CD4-positive, CD25-positive, alpha-beta regulatory T cell (primary cell): Measurements from ENCODE around the gene MICU1. TPM values are rescaled to one million over a fixed set of nuclear protein-coding genes. Genes with fewer than 3 reads are reported as not detected.
"Not testable (repeated sequence)": the region's sequence is repeated elsewhere in the genome, so short reads cannot be mapped to it uniquely, and the experiment has no call there.

Source experiments
- ATAC-seq, 2 donors: fragments of 150-1000 bp; cut with Tn5 transposase; one replicate each; pipeline ENCODE4 v1.10.0; 2021; ENCODE audit warnings: low read depth in 2 of 2, moderate number of reproducible peaks in 2 of 2, moderate library complexity in 1 of 2
- DNase-seq, 3 donors: peaks; one replicate each; pipeline versions ENCODE4 v3.0.0 to v3.0.0-alpha.2; 2012 to 2022; ENCODE audit warnings: mixed read lengths in 1 of 3
- H3K27ac ChIP-seq: one replicate; pipeline ENCODE4 v1.7.0; 2013; ENCODE audit warnings: mild to moderate bottlenecking, low read length; ENCODE audit not compliant: insufficient read depth, poor library complexity, severe bottlenecking
- H3K27me3 ChIP-seq: one replicate; pipeline ENCODE4 v1.7.0; 2013; ENCODE audit warnings: low read length; ENCODE audit not compliant: control insufficient read depth, insufficient read depth
- H3K36me3 ChIP-seq: one replicate; pipeline ENCODE4 v1.7.0; 2013; ENCODE audit warnings: mild to moderate bottlenecking, low read length, moderate library complexity; ENCODE audit not compliant: control insufficient read depth, insufficient read depth
- H3K4me1 ChIP-seq: 2 replicates; pipeline ENCODE4 v1.7.0; 2013; ENCODE audit warnings: mild to moderate bottlenecking, low read length; ENCODE audit not compliant: insufficient read depth, control insufficient read depth, poor library complexity, severe bottlenecking
- H3K4me3 ChIP-seq: one replicate; pipeline ENCODE4 v1.7.0; 2013; ENCODE audit warnings: low read depth, mild to moderate bottlenecking, low read length, moderate library complexity
- H3K9me3 ChIP-seq, 2 experiments: 1 replicate in 1 of 2; 2 replicates in 1 of 2; pipeline ENCODE4 v1.7.0; 2013; ENCODE audit warnings: low read length in 2 of 2, mild to moderate bottlenecking in 1 of 2, moderate library complexity in 1 of 2; ENCODE audit not compliant: control insufficient read depth in 2 of 2
- H3K27ac Mint-ChIP-seq, 3 donors: one replicate each; pipeline ENCODE4 v1.8.0; 2020 to 2022; ENCODE audit warnings: mild to moderate bottlenecking in 3 of 3, mixed read lengths in 3 of 3, moderate library complexity in 2 of 3
- H3K27me3 Mint-ChIP-seq: one replicate; pipeline ENCODE4 v1.8.0; 2022; ENCODE audit warnings: mild to moderate bottlenecking, mixed read lengths
- H3K36me3 Mint-ChIP-seq: one replicate; pipeline ENCODE4 v1.8.0; 2020; ENCODE audit warnings: mixed read lengths
- H3K4me1 Mint-ChIP-seq, 4 donors: one replicate each; pipeline ENCODE4 v1.8.0; 2020 to 2022; ENCODE audit warnings: mixed read lengths in 4 of 4, mild to moderate bottlenecking in 1 of 4
- H3K4me3 Mint-ChIP-seq, 4 donors: one replicate each; pipeline ENCODE4 v1.8.0; 2020 to 2022; ENCODE audit warnings: mild to moderate bottlenecking in 4 of 4, mixed read lengths in 4 of 4, moderate library complexity in 3 of 4
- H3K9me3 Mint-ChIP-seq, 7 donors: one replicate each; pipeline ENCODE4 v1.8.0; 2020 to 2022; ENCODE audit warnings: mixed read lengths in 7 of 7, mild to moderate bottlenecking in 3 of 7, moderate library complexity in 2 of 7
- polyA plus RNA-seq, 4 donors: library from polyadenylated mRNA; unstranded; fragments of 300-500 nt; fragmentation: Illumina TruSeq; gene quantifications; one replicate each; pipeline ENCODE4 v1.2.3, GENCODE V29; 2021
- total RNA-seq: library from RNA; stranded (reverse); gene quantifications from one replicate; pipeline ENCODE4 v1.2.3, GENCODE V29; 2022

MICU1 gene
- total and polyA plus RNA-seq, 5 donors from 2014 or later = 20.2 to 29.6 (median 26.5) TPM

DNA sequence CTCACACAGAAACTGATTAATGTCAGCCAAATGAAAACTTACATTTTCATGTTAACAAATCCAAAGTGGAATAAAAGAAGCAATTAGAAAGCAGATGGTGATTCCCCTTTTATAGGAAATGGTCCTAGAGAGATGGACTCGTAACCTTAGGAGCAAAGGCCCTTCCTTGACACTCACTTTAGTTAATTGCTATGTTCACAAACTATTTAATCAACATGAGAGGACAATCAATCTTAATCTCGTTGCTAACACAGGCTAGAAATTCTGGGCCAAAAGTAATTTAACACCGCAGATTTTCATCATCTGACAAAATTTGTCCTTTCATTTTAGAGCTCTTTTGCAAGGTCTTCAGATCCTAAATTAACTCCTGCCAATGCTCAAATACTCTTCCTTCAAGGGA is 207.2 kb downstream of the MICU1 start:
- no peaks in the 10 kb centered on the region for H3K27me3 Mint-ChIP-seq
- H3K4me1 Mint-ChIP-seq = no peaks in the 10 kb centered on the region
- Histone ChIP-seq H3K36me3 (peaks cover 20% of the 10 kb centered on the region), H3K4me1 (no peaks in the 10 kb centered on the region), H3K27me3 (no peaks in the 10 kb centered on the region), H3K9me3 (no peaks in the 10 kb centered on the region), H3K4me3 (no peak overlapping the region), H3K27ac (no peak overlapping the region)
- no peak overlapping the region for H3K4me3 Mint-ChIP-seq
- ATAC-seq (no peak), DNase-seq (no peak)
- H3K9me3 Mint-ChIP-seq = peaks cover 0 to 11% (median 4%) of the 10 kb centered on the region in 7 donors
- H3K36me3 Mint-ChIP-seq = peaks cover 50% of the 10 kb centered on the region
- H3K27ac Mint-ChIP-seq = no peak overlapping the region

- Histone ChIP-seq H3K4me1 (no peaks in the 10 kb centered on the region), H3K27me3 (no peaks in the 10 kb centered on the region), H3K9me3 (no peaks in the 10 kb centered on the region), H3K4me3 (no peak overlapping the region), H3K36me3 (peaks cover 15% of the 10 kb centered on the region), H3K27ac (no peak overlapping the region)
- Mint-ChIP-seq H3K4me3 (no peak overlapping the region), H3K36me3 (peaks cover 44% of the 10 kb centered on the region), H3K27me3 (no peaks in the 10 kb centered on the region), H3K4me1 (no peaks in the 10 kb centered on the region), H3K27ac (no peak overlapping the region), H3K9me3 (peaks cover 0 to 11% (median 3%) of the 10 kb centered on the region in 7 donors)
- DNase-seq (no peak), ATAC-seq (no peak)
Measured at GRCh38 chr10:72417971-72418370, 207.9 kb downstream of the MICU1 start.

DNA sequence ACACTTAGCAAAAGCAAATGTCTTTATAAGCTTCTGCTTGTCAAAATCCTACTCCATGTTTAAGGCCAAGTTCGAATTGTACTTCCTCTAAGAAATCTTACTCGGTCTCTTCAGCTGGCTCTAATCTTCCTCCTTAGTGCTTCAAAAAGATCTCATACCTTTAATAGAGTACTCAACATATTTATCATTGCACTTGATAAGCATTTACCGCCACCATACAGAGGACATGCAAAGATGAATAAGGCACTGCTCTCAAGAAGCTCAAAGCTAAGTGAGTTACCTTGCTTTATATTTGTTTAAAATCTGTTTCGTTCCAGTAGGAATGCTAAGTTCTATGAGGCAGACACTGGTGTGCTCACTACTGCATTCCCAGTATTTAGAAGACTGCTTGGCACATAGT is 209.2 kb downstream of the MICU1 start:
- Histone ChIP-seq H3K27ac (no peak overlapping the region), H3K4me1 (no peaks in the 10 kb centered on the region), H3K9me3 (no peaks in the 10 kb centered on the region), H3K4me3 (no peak overlapping the region), H3K36me3 (peaks cover 6% of the 10 kb centered on the region), H3K27me3 (no peaks in the 10 kb centered on the region)
- H3K4me1 Mint-ChIP-seq = no peaks in the 10 kb centered on the region
- no peak overlapping the region for H3K27ac Mint-ChIP-seq
- peaks cover 33% of the 10 kb centered on the region for H3K36me3 Mint-ChIP-seq
- DNase-seq (no peak), ATAC-seq (no peak)
- no peaks in the 10 kb centered on the region for H3K27me3 Mint-ChIP-seq
- H3K4me3 Mint-ChIP-seq = no peak overlapping the region
- H3K9me3 Mint-ChIP-seq = peaks cover 0 to 8% (median 2%) of the 10 kb centered on the region in 7 donors

DNA sequence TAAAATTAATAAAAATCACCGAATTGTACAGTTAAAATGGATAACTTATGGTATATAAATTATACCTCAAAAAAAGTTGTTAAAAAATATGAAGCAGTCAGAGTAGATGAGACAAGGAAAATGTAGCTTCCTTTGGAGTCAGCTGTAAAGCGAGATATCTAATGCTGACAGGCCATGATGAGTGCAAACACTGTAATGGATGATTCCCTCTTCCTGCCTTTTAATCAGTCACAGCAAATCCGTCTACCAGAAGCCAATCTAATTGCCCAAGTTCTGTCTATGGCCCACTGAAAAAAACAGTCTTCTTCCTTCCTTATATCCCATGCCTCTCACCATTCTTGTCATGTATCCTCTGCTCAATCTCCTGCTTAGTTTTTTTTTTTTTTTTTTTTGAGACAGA is 211.2 kb downstream of the MICU1 start:
- DNase-seq (no peak), ATAC-seq (no peak)
- H3K36me3 ChIP-seq = peaks cover 2% of the 10 kb centered on the region

DNA sequence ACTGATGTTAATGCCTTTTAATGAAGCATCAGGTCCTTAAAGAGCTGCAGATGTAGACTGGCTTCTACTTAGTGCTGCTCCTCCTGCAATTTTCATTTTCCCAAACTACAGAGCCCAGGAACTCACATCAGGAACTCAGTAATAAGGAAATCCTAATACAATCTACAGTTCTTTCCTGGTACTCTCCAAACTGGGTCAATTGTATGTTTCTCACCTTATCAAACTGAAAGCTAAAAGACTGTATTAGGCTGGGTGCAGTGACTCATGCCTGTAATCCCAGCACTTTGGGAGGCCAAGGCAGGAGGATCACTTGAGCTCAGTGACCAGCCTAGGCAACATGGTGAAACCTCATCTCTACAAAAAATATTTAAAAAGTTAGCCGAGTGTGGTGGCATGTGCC is 216.7 kb downstream of the MICU1 start:
- H3K4me1 Mint-ChIP-seq = no peaks in the 10 kb centered on the region
- H3K9me3 Mint-ChIP-seq = no peaks in the 10 kb centered on the region
- Histone ChIP-seq H3K27ac (no peak overlapping the region), H3K27me3 (no peaks in the 10 kb centered on the region), H3K9me3 (no peaks in the 10 kb centered on the region), H3K36me3 (no peaks in the 10 kb centered on the region), H3K4me1 (no peaks in the 10 kb centered on the region), H3K4me3 (no peak overlapping the region)
- H3K4me3 Mint-ChIP-seq = no peak overlapping the region
- H3K27me3 Mint-ChIP-seq = no peaks in the 10 kb centered on the region
- ATAC-seq (no peak), DNase-seq (no peak)
- H3K27ac Mint-ChIP-seq = no peak overlapping the region
- H3K36me3 Mint-ChIP-seq = peaks cover 20% of the 10 kb centered on the region

More for the DNA sequence above, 211.2 kb downstream of the MICU1 start:
- Mint-ChIP-seq H3K4me3 (no peak overlapping the region), H3K4me1 (no peaks in the 10 kb centered on the region), H3K36me3 (peaks cover 25% of the 10 kb centered on the region), H3K27ac (no peak overlapping the region), H3K27me3 (no peaks in the 10 kb centered on the region), H3K9me3 (peaks cover 0 to 8% (median 2%) of the 10 kb centered on the region in 7 donors)
- Histone ChIP-seq H3K4me3 (no peak overlapping the region), H3K27me3 (no peaks in the 10 kb centered on the region), H3K9me3 (no peaks in the 10 kb centered on the region), H3K27ac (no peak overlapping the region), H3K4me1 (no peaks in the 10 kb centered on the region)

- Mint-ChIP-seq H3K4me1 (no peaks in the 10 kb centered on the region), H3K9me3 (no peaks in the 10 kb centered on the region), H3K36me3 (peaks cover 19% of the 10 kb centered on the region), H3K27me3 (no peaks in the 10 kb centered on the region), H3K27ac (peak overlapping the region in 1 of 3 donors; percentile 56), H3K4me3 (peak overlapping the region in 1 of 4 donors; percentile 51)
- Histone ChIP-seq H3K4me3 (no peak overlapping the region), H3K27me3 (no peaks in the 10 kb centered on the region), H3K36me3 (no peaks in the 10 kb centered on the region), H3K27ac (no peak overlapping the region), H3K4me1 (no peaks in the 10 kb centered on the region), H3K9me3 (no peaks in the 10 kb centered on the region)
- DNase-seq (no peak), ATAC-seq (no peak)
Measured at GRCh38 chr10:72407927-72408600, 217.8 kb downstream of the MICU1 start.

GRCh38 chr10:72407471-72407870 is 218.4 kb downstream of the MICU1 start:
- no peaks in the 10 kb centered on the region for H3K4me1 Mint-ChIP-seq
- no peaks in the 10 kb centered on the region for H3K36me3 ChIP-seq

DNA sequence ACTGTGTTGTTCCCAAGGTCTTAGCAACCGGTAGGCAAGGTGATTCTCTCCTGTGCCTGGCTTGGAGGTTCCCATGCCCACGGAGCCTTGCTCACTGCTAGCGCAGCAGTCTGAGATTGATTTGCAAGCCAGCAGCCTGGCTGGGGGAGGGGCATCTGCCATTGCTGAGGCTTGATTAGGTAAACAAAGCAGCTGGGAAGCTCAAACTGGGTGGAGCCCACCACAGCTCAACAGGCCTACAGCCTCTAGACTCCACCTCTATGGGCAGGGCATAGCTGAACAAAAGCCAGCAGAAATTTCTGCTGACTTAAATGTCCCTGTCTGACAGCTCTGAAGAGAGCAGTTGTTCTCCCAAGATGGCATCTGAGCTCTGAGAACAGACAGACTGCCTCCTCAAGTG is 230.3 kb downstream of the MICU1 start:
- not testable (repeated sequence) for H3K36me3 ChIP-seq, H3K4me3 Mint-ChIP-seq, H3K27ac Mint-ChIP-seq, ATAC-seq, H3K27me3 Mint-ChIP-seq, H3K4me1 ChIP-seq, H3K9me3 Mint-ChIP-seq, H3K4me3 ChIP-seq, H3K9me3 ChIP-seq, H3K27me3 ChIP-seq, H3K27ac ChIP-seq
- DNase-seq = peak in 1 of 3 donors; percentile 5
- H3K36me3 Mint-ChIP-seq = peaks cover 41% of the 10 kb centered on the region
- H3K4me1 Mint-ChIP-seq = peaks cover 0 to 14% (median 0%) of the 10 kb centered on the region in 4 donors

More at GRCh38 chr10:72407471-72407870, 218.4 kb downstream of the MICU1 start:
- no peaks in the 10 kb centered on the region for H3K4me1 ChIP-seq
- no peaks in the 10 kb centered on the region for H3K9me3 ChIP-seq
- no peak for DNase-seq
- H3K9me3 Mint-ChIP-seq = no peaks in the 10 kb centered on the region
- no peaks in the 10 kb centered on the region for H3K27me3 Mint-ChIP-seq
- no peak for ATAC-seq
- no peaks in the 10 kb centered on the region for H3K27me3 ChIP-seq
- H3K27ac Mint-ChIP-seq = peak overlapping the region in 1 of 3 donors; percentile 56
- H3K4me3 Mint-ChIP-seq = no peak overlapping the region
- H3K27ac ChIP-seq = no peak overlapping the region
- H3K36me3 Mint-ChIP-seq = peaks cover 21% of the 10 kb centered on the region
- H3K4me3 ChIP-seq = no peak overlapping the region
